Measurements from ENCODE around the gene TRIP10. TPM values are rescaled to one million over a fixed set of nuclear protein-coding genes. Genes with fewer than 3 reads are reported as not detected.

Gene TRIP10
- total and polyA plus RNA-seq, 2 of the 4 experiments (the other 2 are of a cell fraction), result 39.1 to 47.0 TPM

DNA sequence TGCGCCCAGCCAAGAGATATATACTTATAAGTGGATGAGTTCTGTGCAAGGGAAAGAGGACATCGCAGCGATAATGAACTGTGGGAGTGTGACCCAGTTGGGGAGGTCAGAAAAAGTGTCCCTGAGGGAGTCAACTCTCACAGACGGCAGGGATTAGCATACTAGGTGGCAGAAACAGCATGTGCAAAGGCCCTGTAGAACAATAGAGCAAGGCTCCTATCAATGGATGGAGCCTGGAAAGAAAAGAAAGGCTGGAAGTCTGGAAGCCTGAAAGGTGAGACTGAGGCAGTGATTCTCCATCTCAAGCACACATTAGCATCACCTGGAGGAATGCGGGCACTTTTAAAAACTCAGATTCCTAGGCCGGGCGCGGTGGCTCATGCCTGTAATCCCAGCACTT, 48.1 kb upstream of the TRIP10 start:
- no peaks in the 10 kb centered on the region for H3K9me1 ChIP-seq (ENCODE audit: insufficient read depth, low read length)
- CTCF ChIA-PET, result no interaction called here
- H2BK15ac ChIP-seq (ENCODE audit: low read depth, low read length), result no peak overlapping the region
- in situ Hi-C loops (cut with MboI; ENCODE audit: low sequenced_read_pairs), result no loop called here
- POLR2A ChIA-PET (ENCODE audit: unreplicated experiment), result no interaction called here
- H2BK20ac ChIP-seq (ENCODE audit: low read depth, low read length), result no peak overlapping the region
- H2AK5ac ChIP-seq (ENCODE audit: low read depth, low read length), result no peak overlapping the region
- no peak overlapping the region for H4K8ac ChIP-seq (ENCODE audit: low read depth in 2 of 2, low read length in 2 of 2)
- no peak overlapping the region for H3K56ac ChIP-seq (ENCODE audit: extremely low read depth, insufficient read depth, low read length)
- intact Hi-C loops (cut with micrococcal nuclease), result no loop called here
- no peak overlapping the region for H2BK5ac ChIP-seq (ENCODE audit: low read depth, low read length, poor library complexity, severe bottlenecking)
- no peak overlapping the region for H3K27ac ChIP-seq (ENCODE audit: insufficient read depth, low read length)
- H2AK9ac ChIP-seq (replicated peaks; ENCODE audit: low read depth, low read length, poor library complexity), result no peak overlapping the region
- dilution Hi-C loops (cut with HindIII; ENCODE audit: low sequenced_read_pairs, unreplicated experiment), result no loop called here
- no peaks in the 10 kb centered on the region for H4K20me1 ChIP-seq (ENCODE audit: insufficient read depth, low read length)
- H4K5ac ChIP-seq (ENCODE audit: low read depth, low read length), result no peak overlapping the region
- H3K23ac ChIP-seq (ENCODE audit: low read depth, low read length), result no peak overlapping the region
- BruUV-seq (replicated peaks), result no TSS peak
- ATAC-seq (ENCODE audit: low read depth) (no peak), DNase-seq (no peak)
- WGBS, 2 experiments (ENCODE audit: extremely low coverage in 2 of 2, insufficient read length in 1 of 2), result 100% methylated on average over 1 of the region's 8 CpGs; no CpG with 5 or more reads in 1 of the 2 experiments
- TF ChIP-seq POLR2A (IDR thresholded peaks at IDR 0.05; ENCODE audit: low read depth, low read length) (no peak), BHLHE40 (IDR thresholded peaks at IDR 0.05; ENCODE audit: low read depth, low read length) (no peak), CHD1 (IDR thresholded peaks at IDR 0.05; ENCODE audit: low read depth, low read length) (no peak), RAD21 (IDR thresholded peaks at IDR 0.05; ENCODE audit: low read length) (no peak), RFX5 (IDR thresholded peaks at IDR 0.05; ENCODE audit: low read depth, low read length) (no peak), MXI1 (IDR thresholded peaks at IDR 0.05; ENCODE audit: borderline replicate concordance, low read depth, low read length) (no peak), MAFK (IDR thresholded peaks at IDR 0.05; ENCODE audit: low read depth, low read length) (no peak), MAZ (IDR thresholded peaks at IDR 0.05; ENCODE audit: borderline replicate concordance, low read depth, low read length) (no peak), CEBPB (IDR thresholded peaks at IDR 0.05; ENCODE audit: low read depth, low read length) (no peak), SMC3 (IDR thresholded peaks at IDR 0.05; ENCODE audit: low read depth, low read length) (no peak), NFE2L2 (IDR thresholded peaks at IDR 0.05; ENCODE audit: low read depth, low read length) (no peak), FOS (IDR thresholded peaks at IDR 0.05; ENCODE audit: low read depth, low read length) (no peak), CTCF (conservative IDR thresholded peaks at IDR 0.05; ENCODE audit: low read depth, low read length) (no peak), RCOR1 (IDR thresholded peaks at IDR 0.05; ENCODE audit: insufficient replicate concordance, low read length) (no peak)
- TF ChIP-seq, protein P1, sequence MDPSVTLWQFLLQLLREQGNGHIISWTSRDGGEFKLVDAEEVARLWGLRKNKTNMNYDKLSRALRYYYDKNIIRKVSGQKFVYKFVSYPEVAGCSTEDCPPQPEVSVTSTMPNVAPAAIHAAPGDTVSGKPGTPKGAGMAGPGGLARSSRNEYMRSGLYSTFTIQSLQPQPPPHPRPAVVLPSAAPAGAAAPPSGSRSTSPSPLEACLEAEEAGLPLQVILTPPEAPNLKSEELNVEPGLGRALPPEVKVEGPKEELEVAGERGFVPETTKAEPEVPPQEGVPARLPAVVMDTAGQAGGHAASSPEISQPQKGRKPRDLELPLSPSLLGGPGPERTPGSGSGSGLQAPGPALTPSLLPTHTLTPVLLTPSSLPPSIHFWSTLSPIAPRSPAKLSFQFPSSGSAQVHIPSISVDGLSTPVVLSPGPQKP (IDR thresholded peaks at IDR 0.05; ENCODE audit: borderline replicate concordance, low read depth, low read length), result no peak
- TF ChIP-seq, protein P2, sequence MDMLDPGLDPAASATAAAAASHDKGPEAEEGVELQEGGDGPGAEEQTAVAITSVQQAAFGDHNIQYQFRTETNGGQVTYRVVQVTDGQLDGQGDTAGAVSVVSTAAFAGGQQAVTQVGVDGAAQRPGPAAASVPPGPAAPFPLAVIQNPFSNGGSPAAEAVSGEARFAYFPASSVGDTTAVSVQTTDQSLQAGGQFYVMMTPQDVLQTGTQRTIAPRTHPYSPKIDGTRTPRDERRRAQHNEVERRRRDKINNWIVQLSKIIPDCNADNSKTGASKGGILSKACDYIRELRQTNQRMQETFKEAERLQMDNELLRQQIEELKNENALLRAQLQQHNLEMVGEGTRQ (IDR thresholded peaks at IDR 0.05; ENCODE audit: low read depth, low read length), result no peak
- no peak overlapping the region for H3K14ac ChIP-seq (replicated peaks; ENCODE audit: low read depth, low read length)
- no peaks in the 10 kb centered on the region for H3K4me1 ChIP-seq (ENCODE audit: control insufficient read depth, insufficient read depth, low read length)
- H2BK120ac ChIP-seq (ENCODE audit: low read depth, low read length), result no peak overlapping the region
- no peaks in the 10 kb centered on the region for H3K79me1 ChIP-seq (ENCODE audit: low read depth in 1 of 2, low read length in 2 of 2)
- no peak overlapping the region for H2AFZ ChIP-seq (replicated peaks; ENCODE audit: low read length, poor library complexity)
- no peak overlapping the region for H3K4me2 ChIP-seq (ENCODE audit: low read depth, low read length)
- peaks cover 15% of the 10 kb centered on the region for H3K9me3 ChIP-seq (ENCODE audit: control insufficient read depth, insufficient read depth, low read length)
- no peaks in the 10 kb centered on the region for H3K36me3 ChIP-seq (ENCODE audit: control insufficient read depth, insufficient read depth, low read length)
- H3K27me3 ChIP-seq (ENCODE audit: control insufficient read depth, insufficient read depth, low read length), result no peaks in the 10 kb centered on the region
- H3K18ac ChIP-seq (ENCODE audit: low read depth, low read length), result no peak overlapping the region
- no peak overlapping the region for H3K4me3 ChIP-seq (ENCODE audit: insufficient read depth, low read depth, low read length)
- no peak overlapping the region for H3K9ac ChIP-seq (ENCODE audit: low read depth, low read length)
- no peak overlapping the region for H3K4ac ChIP-seq (ENCODE audit: low read depth, low read length)
- H4K91ac ChIP-seq (ENCODE audit: insufficient read depth, low read depth, low read length), result no peak overlapping the region
